GM19455 (cell line): ENCODE measurements around the gene MRPL37.
"Not testable (repeated sequence)": the region's sequence is repeated elsewhere in the genome, so short reads cannot be mapped to it uniquely, and the experiment has no call there.

Experiments used
- ATAC-seq: cut with Tn5 transposase; IDR thresholded peaks from one replicate; pipeline ENCODE4 v1.9.1; 2021; ENCODE audit not compliant: unreplicated experiment

Gene MRPL37

DNA sequence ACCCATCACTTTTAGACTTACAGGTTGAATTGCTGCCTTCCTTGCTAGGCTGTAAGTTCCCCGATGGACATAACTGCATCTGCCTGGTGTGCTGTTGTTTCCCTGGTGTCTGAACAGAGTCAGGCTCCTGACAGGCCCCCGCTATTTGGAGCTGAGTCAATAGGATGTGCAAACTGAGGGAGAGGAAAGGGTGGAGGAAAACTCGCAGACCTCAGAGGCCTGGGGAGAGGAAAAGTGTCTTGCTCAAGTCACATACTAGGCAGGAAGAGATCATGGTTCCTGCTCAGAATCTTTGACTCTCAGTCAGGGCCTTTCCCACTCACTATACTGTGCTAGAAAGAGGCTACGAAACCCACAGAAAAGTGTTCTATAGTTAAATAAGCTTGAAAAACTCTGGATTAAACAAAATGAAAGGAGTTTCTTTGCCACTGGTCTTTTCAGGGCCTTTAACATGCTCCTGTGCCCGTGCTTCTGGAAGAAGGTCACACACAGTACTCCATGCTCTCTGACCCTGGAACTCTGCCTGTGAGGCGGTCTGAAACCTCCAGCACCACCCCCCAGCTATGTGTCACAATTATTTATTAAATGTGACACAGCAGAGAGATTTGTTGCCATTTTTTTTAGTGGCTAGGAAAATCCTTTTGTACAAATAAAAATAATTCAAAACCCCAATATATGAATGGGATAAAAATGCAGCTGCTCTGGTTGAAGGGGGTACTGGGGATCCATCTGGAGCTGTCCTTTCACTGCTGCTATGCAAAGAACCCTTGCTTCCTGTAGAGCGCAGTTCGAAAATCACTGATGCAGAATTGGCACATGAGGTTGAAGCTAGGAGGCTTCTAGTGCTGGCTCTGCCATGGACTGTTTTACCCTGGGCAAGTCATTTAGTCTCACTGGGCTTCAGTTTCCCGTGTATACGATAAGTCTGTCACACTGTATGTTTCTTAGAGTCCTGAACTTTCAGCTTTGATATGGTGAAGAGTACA is 27.1 kb upstream of the MRPL37 start:
- ATAC-seq, result no peak

DNA sequence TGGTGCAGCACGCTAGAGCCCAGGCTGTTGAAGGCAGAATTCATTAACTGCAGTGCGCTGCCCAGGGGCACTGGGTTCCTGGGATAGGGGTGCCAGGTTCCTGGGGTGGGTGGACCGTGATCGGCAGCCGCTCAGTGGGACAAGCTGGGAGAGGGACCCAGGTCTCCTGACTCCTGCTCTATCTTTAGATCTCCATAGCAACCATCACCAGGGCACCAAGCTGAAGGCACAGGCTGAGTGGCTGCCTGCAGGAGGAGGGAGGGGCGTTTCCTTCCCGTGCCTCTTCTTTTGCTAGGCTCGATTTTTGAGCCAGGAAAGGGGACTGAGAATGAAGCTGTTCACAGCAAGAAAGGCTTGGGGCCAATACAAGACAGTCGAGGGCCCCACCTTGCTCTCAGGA is 26.3 kb upstream of the MRPL37 start:
- ATAC-seq, result no peak

DNA sequence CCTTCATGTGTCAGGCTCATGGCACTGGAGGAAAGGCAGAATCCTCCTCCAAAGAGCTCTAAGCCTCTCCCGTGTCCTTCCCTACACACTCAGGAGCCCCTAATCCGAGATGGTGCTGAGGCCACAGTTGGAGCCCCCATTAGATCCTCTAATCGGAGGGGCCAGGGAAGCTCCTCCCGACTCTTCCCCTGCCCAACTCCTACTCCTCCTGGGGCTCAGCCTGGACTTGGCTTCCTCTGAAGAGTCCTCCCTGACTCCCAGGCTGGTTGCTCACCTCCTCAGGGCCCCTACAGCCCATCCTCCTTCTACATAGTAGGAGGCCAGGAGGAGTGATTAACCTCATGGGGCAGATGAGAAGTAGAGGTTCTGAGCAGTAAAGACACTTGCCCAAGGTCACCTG is 25.9 kb upstream of the MRPL37 start:
- no peak for ATAC-seq

DNA sequence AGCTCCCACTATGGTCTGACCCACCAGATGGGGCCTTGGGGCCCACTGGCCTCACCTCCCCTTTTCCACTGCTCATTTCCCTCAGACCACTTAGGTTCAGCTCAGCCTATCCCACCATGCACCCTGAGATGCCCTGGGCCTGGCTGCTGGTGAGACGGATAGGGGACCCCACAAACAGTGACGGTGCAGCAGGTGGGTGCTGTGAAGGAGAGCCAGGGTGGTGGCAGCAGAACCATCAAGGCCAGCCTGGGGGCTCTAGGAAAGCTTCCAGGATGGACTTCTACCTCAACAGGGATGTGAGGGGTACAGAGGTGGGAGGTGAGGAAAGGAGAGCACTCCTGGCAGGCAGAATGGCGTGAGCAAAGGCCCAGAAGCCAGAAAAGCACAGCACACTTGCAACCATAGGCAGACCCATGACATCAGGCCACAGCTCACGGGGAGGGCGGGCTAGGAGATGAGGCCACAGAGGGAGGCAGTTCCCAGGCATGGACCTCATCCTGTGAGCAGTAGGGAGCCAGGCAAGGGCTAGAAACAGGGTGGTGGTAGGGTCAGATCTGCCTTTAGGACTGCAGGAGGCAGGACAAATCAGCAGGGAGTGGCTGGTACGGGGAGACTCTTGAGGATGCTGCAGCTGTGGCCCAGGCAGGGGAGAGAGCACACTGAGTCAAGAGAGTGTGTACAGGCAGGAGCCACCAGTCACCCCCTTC is 23.2 kb upstream of the MRPL37 start:
- no peak for ATAC-seq

DNA sequence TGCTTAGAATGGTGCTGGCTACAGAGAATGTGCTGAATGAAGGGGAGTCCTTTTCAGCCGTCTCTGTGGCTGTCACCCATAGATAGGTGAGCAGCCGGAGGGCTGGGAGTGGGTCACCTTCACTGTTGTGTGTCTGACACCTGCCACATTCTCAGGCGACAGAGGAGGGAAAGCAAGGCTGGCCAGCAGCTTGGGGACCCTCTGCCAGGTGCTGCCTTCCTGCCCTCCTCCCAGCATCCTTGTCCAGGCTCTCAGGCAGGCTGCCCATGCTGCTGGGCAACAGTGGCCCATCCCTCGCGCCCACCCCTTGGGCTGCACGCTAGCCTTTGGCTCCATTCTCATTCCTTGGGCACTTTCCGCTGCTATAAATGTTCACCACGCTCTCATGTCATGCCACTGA is 22.2 kb upstream of the MRPL37 start:
- no peak for ATAC-seq

DNA sequence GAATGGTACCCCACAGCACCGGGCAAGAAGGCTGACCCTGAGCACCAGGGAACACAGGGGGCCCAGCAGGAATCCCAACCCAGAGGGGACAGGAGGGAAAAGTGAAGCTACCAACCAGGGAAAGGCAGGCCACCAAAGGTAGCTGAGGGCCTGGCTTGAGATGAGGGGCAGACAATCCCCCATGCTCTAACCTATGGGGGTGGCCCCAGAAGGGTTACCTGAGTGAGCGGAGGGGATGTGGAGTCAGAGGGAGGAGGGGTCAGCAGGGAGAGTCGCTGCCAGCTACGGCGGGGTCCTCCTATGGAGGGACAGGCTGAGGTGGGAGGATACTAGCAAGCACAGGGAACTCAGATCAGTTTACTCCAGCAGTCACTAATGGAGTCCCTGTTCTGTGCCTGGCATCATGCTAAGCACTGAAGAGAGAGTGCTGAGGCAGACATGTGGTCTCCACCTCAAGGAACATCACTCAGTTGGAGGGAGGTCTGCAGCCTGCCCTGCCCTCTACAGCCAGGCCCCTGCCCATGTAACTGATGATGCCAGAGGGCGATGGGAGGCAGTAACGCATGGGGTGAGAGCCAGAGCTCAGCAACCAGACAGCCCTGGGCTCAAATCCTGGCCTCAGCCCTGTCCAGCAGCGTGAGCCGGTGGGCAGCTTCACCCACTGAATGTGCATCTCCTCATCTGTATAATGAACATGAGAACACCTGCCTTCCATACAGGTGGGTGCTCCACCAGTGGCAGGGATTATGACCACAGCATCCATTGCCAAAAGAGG is 21.5 kb upstream of the MRPL37 start:
- no peak for ATAC-seq

DNA sequence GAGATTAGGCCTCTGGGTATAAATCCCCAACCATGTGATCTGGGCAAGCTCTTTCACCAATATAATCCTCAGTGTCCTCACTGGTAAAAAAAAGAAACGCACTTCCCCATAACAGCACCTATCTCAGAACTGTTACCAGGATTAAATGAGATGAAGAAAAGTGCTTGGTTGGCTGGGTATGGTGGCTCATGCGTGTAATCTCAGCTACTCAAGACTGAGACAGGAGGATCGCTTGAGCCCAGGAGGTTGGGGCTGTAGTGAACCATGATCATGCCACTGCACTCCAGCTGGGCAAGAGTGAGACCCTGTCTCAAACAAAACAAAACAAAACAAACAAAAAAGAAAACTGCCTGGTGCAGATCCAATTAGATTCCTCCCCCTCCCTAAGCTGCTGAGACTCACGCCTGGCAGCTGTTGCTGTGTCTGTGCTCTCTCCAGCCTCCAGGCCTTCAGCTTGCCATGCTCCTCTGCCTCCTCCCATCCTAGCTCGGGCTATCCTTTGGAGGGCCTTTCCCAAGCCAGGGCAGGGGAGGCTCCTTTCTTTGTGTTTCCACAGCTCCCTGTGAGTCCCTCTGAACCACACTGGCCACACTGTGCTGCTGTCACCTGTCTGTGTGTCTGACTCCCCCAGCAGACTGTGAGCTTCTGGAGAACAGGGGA is 19.1 kb upstream of the MRPL37 start:
- no peak for ATAC-seq

DNA sequence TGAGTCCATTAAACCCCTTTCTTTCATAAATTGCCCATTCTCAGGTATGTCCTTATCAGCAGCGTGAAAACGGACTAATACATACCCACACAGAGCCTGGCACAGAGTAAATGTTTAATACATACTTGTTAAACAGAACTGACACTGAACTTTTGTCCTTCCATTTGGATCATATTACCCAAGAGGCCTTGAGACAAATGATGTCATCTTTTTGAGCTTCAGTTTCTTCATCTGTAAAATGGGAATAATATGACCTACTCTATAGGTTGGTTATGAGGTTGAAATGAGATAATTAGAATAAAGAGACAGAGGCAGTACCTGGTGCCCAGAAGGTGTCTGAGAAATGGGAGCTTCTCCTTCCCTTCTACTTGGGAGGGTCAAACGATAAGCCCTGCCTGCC is 13.9 kb upstream of the MRPL37 start:
- ATAC-seq, result no peak

DNA sequence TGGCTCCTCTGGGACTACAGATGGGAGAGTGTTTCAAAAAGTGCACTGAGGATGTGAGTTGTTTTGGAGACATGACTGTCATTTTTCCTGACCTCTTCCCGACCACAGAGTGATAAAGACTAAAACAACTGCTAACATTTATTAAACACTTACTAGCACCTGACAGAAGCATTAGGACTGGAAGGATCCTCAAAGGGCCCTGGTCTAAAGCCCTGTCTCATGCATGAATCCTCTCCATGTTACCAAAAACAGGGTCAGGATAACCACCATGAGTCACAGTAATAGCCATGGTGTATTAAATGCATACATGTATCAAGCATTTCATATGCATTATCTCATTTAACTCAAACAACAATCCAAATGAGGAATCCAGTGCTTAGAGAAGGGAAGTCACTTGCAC is 11.7 kb upstream of the MRPL37 start:
- no peak for ATAC-seq

DNA sequence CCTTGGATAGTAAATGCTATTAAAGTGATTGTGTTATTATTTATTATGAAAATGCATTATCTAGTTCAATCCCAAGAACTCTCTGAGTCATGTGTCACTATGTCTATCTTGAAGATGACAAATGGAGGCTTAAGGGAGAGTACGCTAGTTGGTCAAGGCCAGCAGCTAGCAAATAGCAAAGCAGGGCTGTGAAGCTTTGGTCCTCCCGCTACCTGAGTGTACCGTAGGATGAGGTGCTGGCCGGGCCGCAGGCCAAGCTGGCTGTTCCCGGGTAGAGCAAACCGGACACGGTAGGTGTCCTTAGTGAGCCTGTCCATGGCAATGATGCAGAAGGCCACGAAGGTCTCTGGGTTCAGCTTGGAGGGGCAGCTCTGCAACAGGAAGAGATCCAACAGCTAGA is 9.4 kb upstream of the MRPL37 start:
- no peak for ATAC-seq

DNA sequence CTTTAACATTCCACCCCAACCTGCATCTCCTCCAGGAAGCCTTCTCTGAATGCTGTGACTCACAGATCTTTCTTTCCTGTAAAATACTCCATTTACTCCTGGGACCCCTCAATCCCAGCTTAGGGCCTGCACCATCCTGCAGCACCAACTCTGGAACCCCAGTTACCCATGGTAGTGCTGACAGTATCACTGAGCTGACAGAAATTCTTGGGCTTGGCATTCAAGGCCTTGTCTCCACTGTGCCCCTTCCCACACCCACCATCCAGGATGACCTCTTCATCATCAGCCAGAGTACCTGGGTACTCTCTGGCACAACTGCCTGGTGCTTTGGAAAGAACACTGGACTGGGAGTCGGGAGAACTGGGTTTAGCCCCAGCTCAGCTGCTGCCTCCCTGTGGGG is 8.4 kb upstream of the MRPL37 start:
- ATAC-seq, result no peak

DNA sequence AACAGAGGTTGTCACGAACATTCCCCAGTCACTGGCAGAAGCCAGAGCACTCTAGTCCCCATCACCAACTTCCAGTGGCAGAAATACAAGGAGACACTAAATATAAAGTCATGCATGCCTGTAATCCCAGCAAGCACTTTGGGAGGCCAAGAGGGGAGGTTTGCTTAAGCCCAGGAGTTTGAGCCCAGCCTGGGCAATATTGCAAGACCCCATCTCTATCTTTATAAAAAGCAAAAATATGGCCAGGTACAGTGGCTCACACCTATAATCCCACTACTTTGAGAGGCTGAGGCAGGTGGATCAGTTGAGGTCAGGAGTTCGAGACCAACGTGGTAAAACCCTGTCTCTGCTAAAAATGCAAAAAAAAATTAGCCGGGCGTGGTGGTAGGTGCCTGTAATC is 6.5 kb upstream of the MRPL37 start:
- no peak for ATAC-seq

DNA sequence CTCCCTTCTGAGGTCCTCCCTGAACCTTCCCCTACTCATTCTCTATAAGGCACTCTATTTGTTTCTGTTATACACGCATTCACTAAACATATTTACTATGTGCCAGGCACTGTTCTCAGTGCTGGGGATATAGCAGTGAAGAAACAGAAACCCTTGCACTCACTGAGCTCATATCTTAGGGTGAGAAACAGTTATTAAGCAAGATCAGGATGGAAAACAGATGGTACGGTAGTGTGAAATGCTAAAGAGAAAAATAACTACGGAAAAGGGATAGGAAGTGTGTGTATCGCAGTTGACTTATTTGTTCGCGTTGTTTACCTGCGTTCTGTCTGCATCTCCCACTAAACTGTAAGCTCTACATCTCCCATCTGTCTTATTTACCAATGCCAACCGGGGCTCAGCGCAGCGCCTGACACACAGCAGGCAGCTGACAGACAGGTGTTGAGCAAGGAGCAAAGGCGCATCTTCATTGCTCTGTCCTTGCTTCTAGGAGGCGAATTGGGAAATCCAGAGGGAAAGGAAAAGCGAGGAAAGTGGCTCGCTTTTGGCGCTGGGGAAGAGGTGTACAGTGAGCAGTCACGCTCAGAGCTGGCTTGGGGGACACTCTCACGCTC is 709 bp upstream of the MRPL37 start:
- peak; percentile 13 for ATAC-seq

DNA sequence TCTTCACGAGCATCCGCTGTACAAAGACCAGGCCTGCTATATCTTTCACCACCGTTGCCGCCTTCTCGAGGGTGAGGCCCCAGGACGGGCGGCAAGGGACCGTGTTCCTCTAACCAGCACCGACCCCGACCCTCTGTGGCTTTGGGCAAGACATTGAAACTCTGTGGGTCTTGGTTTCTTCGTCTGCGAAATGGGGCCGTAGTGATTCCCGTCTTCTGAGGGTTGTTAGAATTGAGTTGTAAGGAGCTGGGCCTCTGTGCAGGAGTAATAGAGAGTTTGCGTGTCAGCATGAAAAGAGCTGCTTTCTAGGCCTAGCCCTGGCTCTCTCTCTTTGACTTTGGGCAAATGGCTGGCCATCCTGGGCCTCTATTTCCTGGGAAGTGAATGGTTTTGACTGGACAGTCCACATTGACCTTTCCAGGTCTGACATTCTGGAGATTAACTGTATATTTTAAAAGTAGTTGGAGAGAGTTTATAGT is 591 bp downstream of the MRPL37 start:
- peak; percentile 16 for ATAC-seq

DNA sequence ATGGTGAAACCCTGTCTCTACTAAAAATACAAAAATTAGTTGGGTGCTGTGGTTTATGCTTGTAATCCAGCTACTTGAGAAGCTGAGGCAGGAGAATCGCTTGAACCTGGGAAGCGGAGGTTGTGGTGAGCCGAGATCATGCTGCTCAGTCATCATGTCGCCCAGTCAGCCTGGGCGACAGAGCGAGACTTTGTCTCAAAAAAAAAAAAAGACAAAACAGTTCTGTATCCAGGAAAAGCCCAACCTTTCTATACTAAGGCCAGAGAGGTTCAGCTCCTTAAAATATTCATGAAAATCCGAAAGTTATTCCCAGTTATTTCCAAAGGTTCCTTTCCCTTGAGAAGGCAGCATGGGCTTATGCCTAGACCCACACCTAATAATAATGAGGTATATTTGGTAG is 4.2 kb downstream of the MRPL37 start:
- no peak for ATAC-seq

DNA sequence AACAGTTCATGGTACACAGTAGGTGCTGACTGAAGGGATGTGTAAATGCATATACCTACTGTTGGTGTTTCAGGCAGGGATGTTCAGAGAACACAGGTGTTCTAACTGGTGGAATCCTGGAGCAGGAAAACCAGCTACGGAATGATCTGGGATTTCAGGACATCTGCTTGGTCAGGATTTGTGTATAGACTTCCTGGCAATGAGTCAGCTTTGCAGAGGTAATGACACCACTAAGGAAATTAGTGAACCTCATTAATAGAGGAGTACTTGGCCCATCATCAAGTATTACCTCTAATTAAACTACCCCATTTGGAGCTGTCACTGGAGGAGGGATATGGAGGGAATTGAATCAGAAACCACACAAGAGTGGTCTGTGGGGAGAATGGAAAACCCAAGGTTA is 7.3 kb downstream of the MRPL37 start:
- no peak for ATAC-seq

DNA sequence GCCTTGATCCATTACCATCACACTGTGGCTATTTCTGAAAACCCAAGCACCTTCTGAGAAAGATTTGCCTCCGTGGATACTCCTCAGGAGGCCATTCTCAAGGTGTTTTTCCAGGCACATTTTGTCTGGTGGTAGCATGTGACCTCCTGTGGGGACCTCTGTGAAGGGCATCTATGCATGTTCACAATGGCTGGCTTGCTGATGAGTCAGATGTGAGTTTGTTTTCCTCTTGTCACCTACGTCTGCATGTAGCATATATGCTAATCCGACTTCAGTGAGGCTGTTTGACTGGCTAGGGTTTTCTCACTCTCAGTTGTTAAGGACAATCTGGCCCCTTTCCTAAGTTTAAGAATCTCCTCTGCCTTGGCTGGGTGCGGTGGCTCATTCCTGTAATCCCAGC is 7.9 kb downstream of the MRPL37 start:
- ATAC-seq, result not testable (repeated sequence)

DNA sequence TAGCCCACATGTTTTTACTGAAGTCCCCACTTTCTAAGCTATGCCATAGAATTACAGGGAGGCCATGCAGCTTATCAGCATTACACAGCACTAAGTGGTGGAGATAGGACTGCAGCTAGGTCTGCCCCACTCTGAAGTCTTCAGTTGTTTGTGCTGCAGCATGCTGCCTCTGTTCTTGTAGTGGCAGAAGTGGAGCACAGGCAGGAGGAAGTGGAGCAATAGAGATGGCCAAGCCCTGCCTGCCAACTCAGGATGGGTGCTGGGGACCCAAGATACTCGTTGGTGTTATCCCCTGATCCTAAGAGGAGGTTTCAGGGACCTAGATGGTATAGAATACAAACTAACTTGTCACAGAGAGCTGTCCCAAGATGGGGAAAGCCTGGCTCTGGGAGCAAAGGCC is 12.9 kb downstream of the MRPL37 start:
- no peak for ATAC-seq

DNA sequence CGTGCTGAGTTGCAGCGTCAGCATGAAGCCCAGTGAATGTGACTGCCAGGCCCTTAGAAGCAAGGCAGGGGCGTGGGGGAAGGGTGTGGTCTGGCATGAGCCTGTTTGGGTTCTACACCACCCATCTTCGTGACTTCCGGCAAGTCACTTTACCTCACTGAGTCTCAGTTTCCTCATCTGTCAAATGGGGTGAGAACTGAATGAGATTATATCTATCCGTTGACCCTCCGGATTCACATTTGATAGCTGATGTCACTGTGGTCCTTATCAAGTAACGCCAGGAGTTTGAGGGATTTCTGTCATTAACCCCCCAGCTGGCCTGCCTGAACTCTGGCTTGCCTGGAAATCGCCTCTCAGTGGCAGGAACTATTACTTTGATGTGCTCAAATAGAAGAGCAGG is 15.6 kb downstream of the MRPL37 start:
- no peak for ATAC-seq

DNA sequence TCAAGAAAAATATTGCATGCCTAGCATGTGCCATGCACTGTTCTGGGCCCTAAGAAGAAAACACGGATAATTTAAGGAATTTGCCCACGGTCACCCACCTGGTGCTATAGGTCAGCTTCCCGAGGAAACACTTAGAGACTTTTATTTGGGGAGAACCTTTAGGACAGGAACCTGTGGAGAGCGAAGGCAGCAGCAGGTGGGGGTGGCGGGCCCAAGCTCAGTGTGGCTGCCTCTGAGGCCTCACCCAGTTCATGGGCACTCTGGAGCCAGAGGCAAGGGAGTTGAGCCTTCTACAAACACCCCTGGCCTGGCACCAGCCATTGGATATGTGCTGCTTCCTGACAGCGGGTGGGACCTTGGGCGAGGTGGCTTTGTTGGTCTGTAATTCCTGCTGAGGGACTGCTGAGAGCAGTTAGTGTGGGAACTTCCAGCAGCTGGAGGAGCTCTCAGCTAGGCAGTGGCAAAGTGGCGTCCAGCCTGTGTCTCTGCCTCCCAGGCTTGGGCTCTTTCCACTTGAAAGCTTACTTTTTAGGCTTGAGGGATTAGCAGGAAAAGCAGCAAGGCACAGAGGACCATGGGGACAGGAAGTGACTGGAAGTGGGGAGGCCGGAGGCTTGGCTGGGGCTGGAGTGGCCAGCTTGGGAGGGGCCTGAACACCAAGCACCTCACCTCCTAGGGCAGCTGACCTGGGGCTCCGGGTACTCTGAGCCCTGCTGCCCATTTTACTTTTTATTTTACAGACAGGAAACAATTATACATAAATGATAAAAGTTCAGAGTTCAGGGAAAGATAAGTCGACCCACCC is 19.1 kb downstream of the MRPL37 start:
- no peak for ATAC-seq
